H9 (cell line): ENCODE results near the gene DPPA2. TPM values are rescaled to one million over a fixed set of nuclear protein-coding genes. Genes with fewer than 3 reads are reported as not detected.
A peak's percentile ranks its signal among the peaks of the same experiment; 100 is the strongest.

Experiments
- DNase-seq: peaks from one replicate; pipeline ENCODE4 v3.0.0-alpha.2; 2017
- H2AFZ ChIP-seq: one replicate; pipeline ENCODE4 v1.6.1; 2013; ENCODE audit warnings: mild to moderate bottlenecking, low read length, control low read depth, moderate library complexity
- H2AK5ac ChIP-seq: 2 replicates; pipeline ENCODE4 v1.6.1; 2013; ENCODE audit warnings: low read length, control low read depth, mixed read lengths; ENCODE audit not compliant: insufficient read length
- H2BK120ac ChIP-seq: one replicate; pipeline ENCODE4 v1.6.1; 2013; ENCODE audit warnings: low read depth, mild to moderate bottlenecking, low read length, control low read depth, inconsistent platforms; ENCODE audit not compliant: poor library complexity, severe bottlenecking
- H2BK12ac ChIP-seq: 2 replicates; pipeline ENCODE4 v1.6.1; 2013; ENCODE audit warnings: low read length, control low read depth, mixed read lengths, low read depth; ENCODE audit not compliant: insufficient read length
- H2BK15ac ChIP-seq: 2 replicates; pipeline ENCODE4 v1.6.1; 2013; ENCODE audit warnings: low read depth, low read length, control low read depth
- H2BK20ac ChIP-seq: one replicate; pipeline ENCODE4 v1.6.1; 2013; ENCODE audit warnings: low read depth, mild to moderate bottlenecking, low read length, control low read depth, inconsistent platforms; ENCODE audit not compliant: poor library complexity, severe bottlenecking
- H2BK5ac ChIP-seq: 2 replicates; pipeline ENCODE4 v1.6.1; 2013; ENCODE audit warnings: low read length, control low read depth, mixed read lengths; ENCODE audit not compliant: insufficient read length
- H3K14ac ChIP-seq: 2 replicates; pipeline ENCODE4 v1.6.1; 2013; ENCODE audit warnings: low read length, control low read depth; ENCODE audit not compliant: insufficient read depth
- H3K18ac ChIP-seq: 2 replicates; pipeline ENCODE4 v1.6.1; 2013; ENCODE audit warnings: low read depth, mild to moderate bottlenecking, mixed read lengths, low read length, control low read depth; ENCODE audit not compliant: insufficient read length
- H3K23ac ChIP-seq: 2 replicates; pipeline ENCODE4 v1.6.1; 2013; ENCODE audit warnings: low read length, control low read depth, mixed read lengths, low read depth; ENCODE audit not compliant: insufficient read length
- H3K23me2 ChIP-seq: 2 replicates; pipeline ENCODE4 v1.6.1; 2013; ENCODE audit warnings: low read depth, mild to moderate bottlenecking, mixed read lengths, low read length, control low read depth; ENCODE audit not compliant: insufficient read length, poor library complexity, severe bottlenecking
- H3K27ac ChIP-seq: 2 replicates; pipeline ENCODE4 v1.5.1; 2013; ENCODE audit warnings: low read length, control low read depth, mixed read lengths, low read depth; ENCODE audit not compliant: insufficient read length
- H3K27me3 ChIP-seq: 2 replicates; pipeline ENCODE4 v1.6.1; 2013; ENCODE audit warnings: low read length, control low read depth, inconsistent platforms; ENCODE audit not compliant: insufficient read depth
- H3K4ac ChIP-seq: 2 replicates; pipeline ENCODE4 v1.6.1; 2013; ENCODE audit warnings: low read depth, mild to moderate bottlenecking, control low read depth, inconsistent platforms, low read length, moderate library complexity
- H3K4me1 ChIP-seq: 2 replicates; pipeline ENCODE4 v1.6.1; 2013; ENCODE audit warnings: low read length, control low read depth, inconsistent platforms; ENCODE audit not compliant: insufficient read depth
- H3K4me2 ChIP-seq: 2 replicates; pipeline ENCODE4 v1.6.1; 2013; ENCODE audit warnings: low read length, control low read depth, mixed read lengths; ENCODE audit not compliant: insufficient read length, insufficient read depth
- H3K56ac ChIP-seq: 2 replicates; pipeline ENCODE4 v1.6.1; 2013; ENCODE audit warnings: low read depth, mild to moderate bottlenecking, mixed read lengths, low read length, control low read depth; ENCODE audit not compliant: insufficient read length
- H3K79me1 ChIP-seq: 2 replicates; pipeline ENCODE4 v1.6.1; 2013; ENCODE audit warnings: low read depth, mild to moderate bottlenecking, moderate library complexity, low read length, control low read depth, inconsistent platforms; ENCODE audit not compliant: insufficient read depth, poor library complexity, severe bottlenecking
- H3K79me2 ChIP-seq: 2 replicates; pipeline ENCODE4 v1.6.1; 2013; ENCODE audit warnings: low read length, control low read depth, inconsistent platforms; ENCODE audit not compliant: insufficient read depth
- H3K9ac ChIP-seq: 2 replicates; pipeline ENCODE4 v1.6.1; 2013; ENCODE audit warnings: low read length, control low read depth, mixed read lengths; ENCODE audit not compliant: insufficient read length; ENCODE audit errors: extremely low read depth
- H3K9me3 ChIP-seq: one replicate; pipeline ENCODE4 v1.6.1; 2013; ENCODE audit warnings: low read depth, low read length, inconsistent platforms; ENCODE audit not compliant: control insufficient read depth
- H3T11ph ChIP-seq: one replicate; pipeline ENCODE4 v1.6.1; 2013; ENCODE audit warnings: mild to moderate bottlenecking, low read length, control low read depth, inconsistent platforms
- H4K20me1 ChIP-seq: one replicate; pipeline ENCODE4 v1.6.1; 2013; ENCODE audit not compliant: control insufficient read depth, insufficient read length, insufficient read depth
- H4K5ac ChIP-seq: 2 replicates; pipeline ENCODE4 v1.6.1; 2013; ENCODE audit warnings: low read depth, mild to moderate bottlenecking, mixed read lengths, low read length, control low read depth; ENCODE audit not compliant: insufficient read length
- H4K8ac ChIP-seq: replicated peaks from 2 replicates; pipeline ENCODE4 v1.6.1; 2013; ENCODE audit warnings: low read length, control low read depth, mixed read lengths, low read depth; ENCODE audit not compliant: insufficient read length
- H4K91ac ChIP-seq: 2 replicates; pipeline ENCODE4 v1.6.1; 2013; ENCODE audit warnings: low read depth, mild to moderate bottlenecking, moderate library complexity, mixed read lengths, low read length, control low read depth; ENCODE audit not compliant: insufficient read length
- H3K27ac Mint-ChIP-seq, 3 experiments: 2 replicates in 2 of 3; 3 replicates in 1 of 3; pipeline ENCODE4 v1.8.0; 2020 to 2021; ENCODE audit warnings: mixed read lengths in 3 of 3, mild to moderate bottlenecking in 1 of 3, moderate library complexity in 1 of 3
- H3K27me3 Mint-ChIP-seq: 2 replicates; pipeline ENCODE4 v1.8.0; 2021; ENCODE audit warnings: low read depth, mild to moderate bottlenecking, moderate library complexity, mixed read lengths
- H3K36me3 Mint-ChIP-seq, 3 experiments: 2 replicates in 2 of 3; 3 replicates in 1 of 3; pipeline ENCODE4 v1.8.0; 2020 to 2021; ENCODE audit warnings: low read depth in 3 of 3, mixed read lengths in 3 of 3; ENCODE audit not compliant: insufficient read depth in 1 of 3
- H3K4me1 Mint-ChIP-seq, 2 experiments: 2 replicates each; pipeline ENCODE4 v1.8.0; 2020; ENCODE audit warnings: mixed read lengths in 2 of 2
- H3K4me3 Mint-ChIP-seq, 2 experiments: 2 replicates in 1 of 2; 3 replicates in 1 of 2; pipeline ENCODE4 v1.8.0; 2020 to 2021; ENCODE audit warnings: mild to moderate bottlenecking in 2 of 2, mixed read lengths in 2 of 2, moderate library complexity in 1 of 2
- H3K9me3 Mint-ChIP-seq, 2 experiments: 2 replicates in 1 of 2; 3 replicates in 1 of 2; pipeline ENCODE4 v1.8.0; 2020; ENCODE audit warnings: mild to moderate bottlenecking in 2 of 2, mixed read lengths in 2 of 2, moderate library complexity in 1 of 2
- CTCF ChIP-seq: fragments of 200-600 bp; sonication (generic); conservative IDR thresholded peaks from 3 replicates; pipeline ENCODE4 v1.8.0; 2021; ENCODE audit warnings: antibody characterized with exemption, mild to moderate bottlenecking
- WGBS: extraction: QIAGEN DNeasy Blood & Tissue Kit; methylation state at CpG from one replicate; pipeline ENCODE4 v1.1.7; 2013; ENCODE audit warnings: missing lambda C conversion rate, low lambda C conversion rate, mixed read lengths; ENCODE audit not compliant: insufficient read length; ENCODE audit errors: extremely low coverage; 5-methylcytosine and 5-hydroxymethylcytosine counted together
- total RNA-seq: library from RNA; stranded (reverse); gene quantifications from 2 replicates; pipeline ENCODE4 v1.2.1, GENCODE V29; 2021

Gene DPPA2
- total RNA-seq, 1 experiment from 2014 or later, result 3.2 TPM

- Histone ChIP-seq H3K9me3 (no peaks in the 10 kb centered on the region), H2BK20ac (no peak overlapping the region), H3K79me2 (peaks cover 65% of the 10 kb centered on the region; the same call in 1 of the 2 replicates), H3K4me2 (peak overlapping the region; percentile 96), H2AFZ (no peak overlapping the region), H2BK12ac (no peak overlapping the region), H2BK15ac (no peak overlapping the region), H2BK5ac (no peak overlapping the region), H4K91ac (no peak overlapping the region), H3K23me2 (peaks cover 12% of the 10 kb centered on the region), H4K8ac (no peak overlapping the region), H3T11ph (no peak overlapping the region), H3K23ac (no peak overlapping the region), H3K14ac (no peak overlapping the region), H2AK5ac (no peak overlapping the region), H3K4me1 (no peaks in the 10 kb centered on the region; the same call in 1 of the 2 replicates), H3K27me3 (no peaks in the 10 kb centered on the region), H3K18ac (no peak overlapping the region), H3K4ac (no peak overlapping the region), H4K20me1 (no peaks in the 10 kb centered on the region), H3K27ac (no peak overlapping the region), H3K79me1 (no peaks in the 10 kb centered on the region), H4K5ac (no peak overlapping the region), H2BK120ac (no peak overlapping the region), H3K9ac (peak overlapping the region; percentile 99), H3K56ac (no peak overlapping the region)
- no peak for TF ChIP-seq CTCF
- no CpG with 5 or more reads among the region's 1 CpG for WGBS
- peak overlapping the region; percentile 8 to 94 (median 61); a peak in 5 of 7 replicates for H3K27ac Mint-ChIP-seq
- H3K27me3 Mint-ChIP-seq, result peaks cover 1% of the 10 kb centered on the region; the same call in 1 of the 2 replicates
- no peak for DNase-seq
- peaks cover 71 to 77% (median 77%) of the 10 kb centered on the region in 3 experiments for H3K36me3 Mint-ChIP-seq
- H3K9me3 Mint-ChIP-seq, result peaks cover 11 to 17% of the 10 kb centered on the region in 2 experiments; a peak in 4 of 5 replicates
- peak overlapping the region; percentile 93 to 99 for H3K4me3 Mint-ChIP-seq
- peaks cover 44 to 61% of the 10 kb centered on the region in 2 experiments for H3K4me1 Mint-ChIP-seq
These were observed 18.3 kb upstream of the DPPA2 start for GRCh38 chr3:109334572-109334971.
